ENCODE data around the gene NSUN4.
A peak's percentile ranks its signal among the peaks of the same experiment; 100 is the strongest.
"Not testable (repeated sequence)": the region's sequence is repeated elsewhere in the genome, so short reads cannot be mapped to it uniquely, and the experiment has no call there.

Gene NSUN4

DNA sequence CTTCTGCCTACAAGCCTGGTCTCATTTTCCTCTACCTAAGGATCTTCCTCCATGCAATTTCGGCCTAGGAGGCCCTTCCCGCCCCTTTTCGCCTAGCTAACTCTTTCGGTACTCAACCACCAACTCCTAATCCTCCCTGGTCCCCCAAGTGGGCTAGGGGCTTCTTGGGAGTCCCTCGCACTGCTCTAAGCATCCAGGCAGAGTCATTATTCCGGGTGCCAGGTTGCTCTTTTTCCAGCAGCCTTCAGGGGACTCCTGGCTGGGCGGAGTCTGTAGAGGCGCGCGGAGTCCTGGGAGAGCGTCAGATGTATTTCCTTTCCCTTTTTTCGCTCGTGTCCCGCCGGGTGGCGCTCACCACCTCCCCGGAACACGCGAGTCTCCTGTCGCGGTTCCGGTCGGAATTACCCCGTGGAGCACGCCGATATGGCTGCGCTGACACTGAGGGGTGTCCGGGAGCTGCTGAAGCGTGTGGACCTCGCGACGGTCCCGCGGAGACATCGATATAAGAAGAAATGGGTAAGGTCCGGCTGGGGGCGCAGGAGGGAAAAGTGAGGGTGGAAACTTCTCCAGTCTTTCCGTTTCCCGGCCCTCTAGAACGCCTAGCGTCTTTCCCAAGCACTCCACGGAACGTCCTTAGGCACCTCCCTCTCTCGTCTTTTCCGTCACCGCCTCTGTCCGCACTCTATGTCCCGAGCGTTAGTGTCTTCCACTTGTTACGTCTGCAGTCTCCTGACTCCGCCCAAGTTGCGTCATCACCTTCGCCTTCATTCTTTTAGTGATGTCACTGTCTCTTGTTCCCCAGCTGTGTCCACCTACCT is at the start of gene NSUN4:
TSS of gene NSUN4 (plus strand) at position 404 of the 818 bp plus-strand sequence. CDS start at position 424, 20 bp downstream.
- DNase-seq, result peak; percentile 96

- DNase-seq, result no peak
These were observed 45.3 kb upstream of the NSUN4 start for GRCh38 chr1:46295306-46295705.

DNA sequence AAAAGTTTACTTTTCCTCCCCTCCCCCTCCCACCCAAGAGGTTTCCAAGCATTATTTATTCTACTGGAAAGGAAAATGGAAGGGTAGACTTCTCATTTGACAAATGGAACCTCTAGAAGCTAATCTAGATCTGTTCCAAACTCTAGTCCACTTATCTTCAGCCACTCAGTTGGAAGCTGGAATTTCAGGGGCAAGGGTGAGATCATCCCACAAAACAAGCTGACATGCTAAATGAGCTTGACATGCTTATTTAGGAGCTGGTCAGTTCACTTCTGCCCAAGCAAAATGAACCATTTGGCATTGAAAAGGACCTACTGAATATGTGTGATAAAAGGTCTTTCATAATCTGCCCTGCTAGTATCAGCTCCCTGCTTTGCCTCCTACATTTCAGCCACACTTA is 42.2 kb upstream of the NSUN4 start:
- DNase-seq, result no peak

GRCh38 chr1:46300673-46301405 is 39.8 kb upstream of the NSUN4 start:
- DNase-seq, result no peak

DNA sequence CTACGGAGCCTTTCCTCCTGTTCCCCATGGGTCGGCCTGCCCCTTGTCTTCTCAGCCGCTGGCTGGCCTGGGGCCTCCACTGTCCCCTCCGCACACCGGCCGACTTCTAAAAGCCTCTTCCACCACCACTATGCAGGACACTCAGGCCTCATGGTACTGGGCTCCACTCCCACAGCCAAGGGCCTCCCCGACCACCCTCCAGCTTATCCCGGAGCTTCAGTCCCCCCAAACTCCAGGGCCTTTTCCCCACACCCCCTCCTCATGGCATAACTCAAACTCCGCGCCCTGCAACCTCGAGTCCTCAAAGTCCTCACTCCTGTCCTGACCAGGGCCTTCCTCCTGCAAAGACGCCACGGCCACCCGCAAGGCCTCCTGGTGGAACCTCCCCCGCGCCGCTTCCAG is 39.2 kb upstream of the NSUN4 start:
- no peak for DNase-seq

DNA sequence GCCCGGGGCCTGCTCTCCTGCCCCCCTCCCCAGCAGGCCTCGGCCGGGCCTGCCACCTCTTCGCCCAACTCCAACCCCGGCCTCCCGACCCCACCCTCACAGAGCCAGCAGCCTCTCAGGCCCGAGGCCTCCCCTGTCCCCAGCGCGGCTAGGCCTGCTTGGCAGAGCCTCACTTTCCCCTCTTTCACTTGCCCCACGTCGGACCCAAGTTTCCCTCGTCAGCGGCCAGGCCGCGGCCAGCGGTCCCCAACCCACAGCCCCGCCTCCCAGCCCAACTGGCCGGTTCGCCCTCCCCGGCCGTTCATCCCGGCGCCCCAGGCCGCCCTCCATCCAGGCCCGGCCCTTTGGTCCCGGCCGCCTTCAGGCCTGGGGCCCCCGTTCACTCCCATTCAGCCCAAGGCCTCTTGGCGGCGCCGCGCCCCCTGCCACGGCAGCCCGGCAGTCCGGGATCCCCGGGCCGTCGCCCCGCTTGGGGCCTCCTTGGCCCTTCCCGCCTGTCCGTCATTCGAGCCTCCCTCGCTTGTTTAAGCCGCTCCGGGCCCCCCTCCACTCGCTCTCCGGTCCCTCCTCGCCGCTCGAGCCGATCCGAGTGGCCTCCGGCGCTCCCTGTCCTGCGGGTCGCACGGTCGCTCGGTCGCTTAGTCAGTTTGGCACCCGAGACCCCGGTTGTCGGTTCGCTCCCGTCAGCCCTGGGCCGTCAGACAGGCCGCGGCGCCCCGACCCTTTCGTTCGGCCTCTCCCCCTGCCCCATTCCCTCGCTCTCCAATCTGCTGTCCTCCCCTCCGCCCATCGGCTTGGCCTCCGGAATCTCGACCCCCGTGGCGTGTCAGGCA is 38.6 kb upstream of the NSUN4 start:
- DNase-seq, result peak; percentile 32

DNA sequence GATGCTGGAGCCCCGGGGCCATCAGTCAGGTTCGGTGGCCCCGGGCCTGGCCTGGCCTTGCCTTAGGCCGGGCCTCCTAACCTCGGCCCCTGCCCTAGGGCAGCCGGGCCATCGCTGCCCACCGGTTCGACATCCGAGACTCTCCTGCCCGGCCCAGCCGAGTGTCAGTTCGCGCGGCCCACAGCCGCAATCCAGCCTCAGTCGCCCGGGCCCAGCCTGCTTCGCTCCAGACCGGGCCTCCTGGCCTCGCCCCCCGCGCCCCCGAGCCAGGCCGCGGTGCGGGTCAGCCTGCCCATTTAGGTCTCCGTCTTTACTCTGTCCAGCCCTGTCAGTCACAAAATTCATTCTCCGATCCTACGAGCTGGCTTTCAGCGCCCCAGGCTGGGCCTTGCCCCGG is 38.0 kb upstream of the NSUN4 start:
- no peak for DNase-seq

GRCh38 chr1:46303038-46303871 is 37.4 kb upstream of the NSUN4 start, which contains the start of the genes LRRC41 and UQCRH:
TSS of gene LRRC41 (minus strand) at chr1:46303616. CDS start at chr1:46303322, 294 bp downstream.
TSS of gene UQCRH (plus strand) at chr1:46303698. CDS start at chr1:46303767, 69 bp downstream.
- peak; percentile 97 for DNase-seq

DNA sequence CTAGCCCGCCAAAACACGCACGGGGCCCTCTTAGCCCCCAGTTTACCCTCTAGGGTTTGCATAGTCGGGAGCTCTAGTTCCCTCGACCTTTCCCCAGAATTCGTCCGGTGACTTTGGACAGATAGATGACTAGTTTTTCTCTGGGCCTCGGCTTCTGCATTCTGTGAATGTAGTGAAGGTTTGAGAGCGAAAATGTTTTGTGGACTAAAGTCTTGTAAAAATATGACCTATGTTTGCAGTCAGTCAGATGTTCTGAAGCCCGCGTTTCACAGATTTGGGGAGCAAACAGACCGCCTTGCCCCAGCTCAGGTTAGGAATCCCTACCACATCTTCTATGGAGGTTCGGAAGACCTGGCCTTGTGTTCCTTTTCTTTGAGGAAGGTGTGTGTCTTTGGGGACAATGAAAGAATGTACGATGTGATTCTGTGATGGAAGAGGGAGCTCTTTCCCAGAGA is 36.7 kb upstream of the NSUN4 start:
- DNase-seq, result no peak

DNA sequence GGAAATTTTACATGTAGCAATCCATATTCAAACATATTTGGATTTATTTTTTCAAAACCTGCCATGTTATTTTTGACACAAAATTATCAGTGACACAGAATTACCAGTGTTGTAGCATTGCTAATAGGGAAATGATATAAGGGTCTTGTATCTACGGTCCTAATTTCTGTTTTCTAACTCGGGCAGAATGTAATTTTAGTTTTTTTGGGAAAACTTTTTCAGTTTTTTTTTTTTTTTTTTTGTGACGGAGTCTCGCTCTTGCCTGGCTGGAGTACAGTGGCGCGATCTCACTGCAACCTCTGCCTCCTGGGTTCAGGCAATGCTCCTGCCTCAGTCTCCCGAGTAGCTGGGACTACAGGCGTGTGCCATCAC is 34.5 kb upstream of the NSUN4 start:
- DNase-seq, result no peak

DNA sequence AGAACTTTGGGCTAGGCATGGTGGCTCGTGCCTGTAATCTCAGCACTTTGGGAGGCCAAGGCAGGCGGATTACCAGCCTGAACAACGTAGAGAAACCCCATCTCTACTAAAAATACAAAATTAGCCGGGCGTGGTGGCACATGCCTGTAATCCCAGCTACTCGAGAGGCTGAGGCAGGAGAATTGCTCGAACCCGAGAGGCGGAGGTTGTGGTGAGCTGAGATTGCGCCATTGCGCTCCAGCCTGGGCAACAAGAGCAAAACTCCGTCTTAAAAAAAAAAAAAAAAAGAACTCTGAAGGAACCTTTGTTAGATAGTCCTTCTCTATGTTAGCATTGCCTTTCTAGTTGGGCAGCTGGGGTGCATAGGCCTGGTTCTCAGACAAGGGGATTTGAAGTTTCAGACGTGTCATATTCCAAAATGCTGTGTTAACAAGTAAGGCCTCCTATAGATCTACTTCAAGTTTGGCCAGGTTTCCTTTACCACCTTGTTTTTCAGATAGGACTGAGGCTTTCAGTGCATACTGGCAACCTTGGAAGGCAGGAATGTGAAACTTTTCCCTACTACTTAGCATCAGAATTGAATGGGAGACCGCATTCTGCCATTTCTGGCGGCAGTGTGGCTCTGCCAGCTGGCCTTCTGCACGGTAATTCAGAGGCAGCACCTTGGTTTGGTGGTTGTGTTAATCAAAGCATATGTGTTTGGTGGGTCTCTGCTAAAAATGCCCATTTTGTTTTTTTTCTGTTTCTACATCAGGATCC is 31.0 kb upstream of the NSUN4 start:
- no peak for DNase-seq

DNA sequence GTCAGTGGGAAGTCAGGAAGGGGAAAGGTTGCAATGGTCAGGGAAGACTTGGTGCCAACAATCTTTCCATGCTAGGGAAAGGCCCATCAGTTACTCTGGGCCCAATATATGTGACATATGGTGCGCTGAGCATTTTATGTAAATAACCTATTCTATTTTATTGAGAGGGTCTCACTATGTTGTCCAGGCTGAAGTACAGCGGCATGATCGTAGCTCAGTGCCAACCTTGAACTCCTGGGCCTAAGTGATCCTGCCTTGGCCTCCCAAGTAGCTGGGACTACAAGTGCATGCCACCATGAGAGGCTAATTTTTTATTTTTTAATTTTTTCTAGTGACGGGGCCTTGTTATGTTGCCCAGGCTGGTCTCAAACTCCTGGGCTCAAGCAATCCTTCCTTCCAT is 30.3 kb upstream of the NSUN4 start:
- no peak for DNase-seq

DNA sequence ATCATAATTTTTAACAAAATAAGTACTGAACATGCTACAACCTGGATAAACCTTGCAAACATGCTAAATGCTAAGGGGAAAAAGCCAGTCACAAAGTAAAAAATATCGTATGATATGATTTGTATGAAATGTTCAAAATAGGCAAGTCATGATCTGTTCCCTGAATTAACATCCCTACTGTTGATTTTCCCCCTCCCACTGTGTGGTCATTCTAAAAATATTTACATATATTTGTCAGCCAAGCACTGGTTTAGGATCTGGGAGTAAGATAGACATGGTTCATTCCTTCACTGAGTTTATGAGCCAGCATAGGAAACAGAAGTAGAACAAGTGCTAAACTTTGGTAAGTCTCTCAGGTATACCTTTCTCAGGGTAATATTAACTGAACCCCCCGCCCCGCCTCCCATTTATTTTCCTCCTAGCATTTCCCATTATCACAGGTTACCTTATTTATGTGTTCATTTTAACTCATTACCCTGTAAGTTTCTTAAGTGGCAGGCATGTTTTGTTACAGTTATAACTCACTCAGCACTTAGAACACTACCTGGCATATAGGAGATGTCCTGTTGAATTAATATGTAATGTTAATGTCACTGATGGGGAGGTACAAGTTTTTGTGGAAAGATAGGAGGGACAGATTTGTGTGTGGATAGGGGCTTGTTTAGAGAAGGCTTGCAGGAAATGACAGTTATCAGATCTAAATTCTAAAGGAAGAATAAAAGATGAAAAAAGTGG is 24.8 kb upstream of the NSUN4 start:
- no peak for DNase-seq

- no peak for DNase-seq
These were observed 23.3 kb upstream of the NSUN4 start for GRCh38 chr1:46317323-46317722.

- not testable (repeated sequence) for DNase-seq
These were observed 21.3 kb upstream of the NSUN4 start for GRCh38 chr1:46319301-46319700.

DNA sequence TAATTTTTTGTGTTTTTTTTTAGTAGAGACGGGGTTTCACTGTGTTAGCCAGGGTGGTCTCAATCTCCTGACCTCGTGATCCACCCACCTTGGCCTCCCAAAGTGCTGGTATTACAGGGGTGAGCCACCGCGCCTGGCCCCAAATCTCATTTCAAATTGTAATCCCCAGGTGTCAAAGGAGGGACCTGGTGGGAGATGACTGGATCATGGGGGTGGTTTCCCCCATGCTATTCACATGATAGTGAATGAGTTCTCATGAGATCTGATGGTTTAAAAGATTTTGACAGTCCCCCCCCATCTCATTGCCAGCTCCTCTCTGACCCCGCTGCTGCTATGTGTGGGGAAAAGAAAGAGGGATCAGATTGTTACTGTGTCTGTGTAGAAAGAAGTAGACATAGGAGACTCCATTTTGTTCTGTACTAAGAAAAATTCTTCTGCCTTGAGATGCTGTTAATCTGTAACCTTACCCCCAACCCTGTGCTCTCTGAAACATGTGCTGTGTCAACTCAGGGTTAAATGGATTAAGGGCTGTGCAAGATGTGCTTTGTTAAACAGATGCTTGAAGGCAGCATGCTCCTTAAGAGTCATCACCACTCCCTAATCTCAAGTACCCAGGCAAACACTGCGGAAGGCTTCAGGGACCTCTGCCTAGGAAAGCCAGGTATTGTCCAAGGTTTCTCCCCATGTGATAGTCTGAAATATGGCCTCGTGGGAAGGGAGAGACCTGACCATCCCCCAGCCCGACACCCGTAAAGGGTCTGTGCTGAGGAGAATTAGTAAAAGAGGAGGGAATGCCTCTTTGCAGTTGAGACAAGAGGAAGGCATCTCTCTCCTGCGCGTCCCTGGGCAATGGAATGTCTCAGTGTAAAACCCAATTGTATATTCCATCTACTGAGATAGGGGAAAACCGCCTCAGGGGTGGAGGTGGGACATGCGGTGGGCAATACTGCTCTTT is 20.4 kb upstream of the NSUN4 start:
- peak; percentile 51 for DNase-seq

GRCh38 chr1:46322191-46322590 is 18.4 kb upstream of the NSUN4 start:
- not testable (repeated sequence) for DNase-seq

DNA sequence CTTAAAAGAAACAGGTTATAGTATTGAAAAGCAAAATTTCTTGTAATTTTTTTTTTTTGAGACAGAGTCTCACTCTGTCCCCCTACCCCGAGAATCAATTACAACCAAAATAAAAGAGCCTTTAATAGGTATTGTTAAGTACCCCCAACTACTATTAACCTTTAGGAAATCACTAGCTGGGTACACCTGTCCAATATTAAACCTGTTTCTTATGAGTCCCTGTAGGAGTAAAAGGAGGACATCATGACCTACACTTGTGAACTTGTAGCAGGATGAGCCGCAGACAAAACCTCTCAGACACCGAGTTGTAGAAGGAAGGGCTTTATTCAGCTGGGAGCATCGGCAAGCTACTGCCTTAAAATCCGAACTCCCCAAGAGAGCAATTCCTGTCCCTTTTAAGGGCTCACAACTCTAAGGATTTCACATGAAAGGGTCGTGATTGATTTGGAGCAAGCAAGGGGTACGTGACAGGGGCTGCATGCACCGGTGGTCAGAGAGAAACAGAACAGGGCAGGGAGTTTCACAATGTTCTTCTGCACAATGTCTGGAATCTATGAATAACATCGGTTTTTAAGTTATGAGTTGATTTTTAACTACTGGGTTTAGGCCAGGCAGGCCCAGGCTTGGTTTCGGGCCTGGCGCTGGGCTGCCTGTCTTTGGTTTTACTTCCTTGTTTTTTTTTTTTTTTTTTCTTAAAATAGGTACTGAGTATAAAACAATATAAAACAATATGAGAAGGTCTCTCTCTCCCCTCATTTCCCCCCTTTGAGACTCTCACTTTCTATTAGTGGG is 15.1 kb upstream of the NSUN4 start:
- DNase-seq, result not testable (repeated sequence)

GRCh38 chr1:46328182-46328581 is 12.4 kb upstream of the NSUN4 start:
- DNase-seq, result not testable (repeated sequence)

Data from NCI-H2171 treated with DMSO at 0.1 percent for 48 hours (cell line).